ENCODE measurements around the gene CCSER1. TPM values are rescaled to one million over a fixed set of nuclear protein-coding genes. Genes with fewer than 3 reads are reported as not detected.

Gene CCSER1
- total and polyA plus RNA-seq, 2 experiments from 2014 or later: 2.9 to 3.4 TPM

GRCh38 chr4:91519155-91519554, 1392.0 kb downstream of the CCSER1 start:
- Histone ChIP-seq H3K36me3 (ENCODE audit: insufficient read depth) (no peaks in the 10 kb centered on the region), H3K4me3 (no peak overlapping the region), H3K79me2 (replicated peaks; ENCODE audit: insufficient read depth) (no peaks in the 10 kb centered on the region), H2AFZ (no peak overlapping the region), H3K9me2 (ENCODE audit: insufficient read depth) (peaks cover 4% of the 10 kb centered on the region), H3K27ac (ENCODE audit: low read depth) (no peak overlapping the region), H4K20me1 (replicated peaks; ENCODE audit: insufficient read depth) (no peaks in the 10 kb centered on the region), H3F3A (replicated peaks; ENCODE audit: low read depth) (no peaks in the 10 kb centered on the region), H3K4me1 (ENCODE audit: insufficient read depth) (no peaks in the 10 kb centered on the region), H3K27me3 (ENCODE audit: insufficient read depth) (no peaks in the 10 kb centered on the region), H3K4me2 (no peak overlapping the region)
- peaks cover 51% of the 10 kb centered on the region for H3K9me3 Mint-ChIP-seq
- H3K36me3 Mint-ChIP-seq (ENCODE audit: low read depth): peaks cover 36% of the 10 kb centered on the region
- no peak overlapping the region for H3K27ac Mint-ChIP-seq
- ATAC-seq (no peak), DNase-seq (ENCODE audit: low spot score) (no peak)
- TF ChIP-seq ZNF462 (CRISPR knock-in tag; IDR thresholded peaks at IDR 0.05): no peak
- TF ChIP-seq, protein P1, sequence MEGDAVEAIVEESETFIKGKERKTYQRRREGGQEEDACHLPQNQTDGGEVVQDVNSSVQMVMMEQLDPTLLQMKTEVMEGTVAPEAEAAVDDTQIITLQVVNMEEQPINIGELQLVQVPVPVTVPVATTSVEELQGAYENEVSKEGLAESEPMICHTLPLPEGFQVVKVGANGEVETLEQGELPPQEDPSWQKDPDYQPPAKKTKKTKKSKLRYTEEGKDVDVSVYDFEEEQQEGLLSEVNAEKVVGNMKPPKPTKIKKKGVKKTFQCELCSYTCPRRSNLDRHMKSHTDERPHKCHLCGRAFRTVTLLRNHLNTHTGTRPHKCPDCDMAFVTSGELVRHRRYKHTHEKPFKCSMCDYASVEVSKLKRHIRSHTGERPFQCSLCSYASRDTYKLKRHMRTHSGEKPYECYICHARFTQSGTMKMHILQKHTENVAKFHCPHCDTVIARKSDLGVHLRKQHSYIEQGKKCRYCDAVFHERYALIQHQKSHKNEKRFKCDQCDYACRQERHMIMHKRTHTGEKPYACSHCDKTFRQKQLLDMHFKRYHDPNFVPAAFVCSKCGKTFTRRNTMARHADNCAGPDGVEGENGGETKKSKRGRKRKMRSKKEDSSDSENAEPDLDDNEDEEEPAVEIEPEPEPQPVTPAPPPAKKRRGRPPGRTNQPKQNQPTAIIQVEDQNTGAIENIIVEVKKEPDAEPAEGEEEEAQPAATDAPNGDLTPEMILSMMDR (conservative IDR thresholded peaks at IDR 0.05; ENCODE audit: low read depth in 2 of 2): no peak
- no peak for TF ChIP-seq NANOG (IDR thresholded peaks at IDR 0.05; ENCODE audit: borderline replicate concordance)
- TF ChIP-seq STAT1 (IDR thresholded peaks at IDR 0.05; ENCODE audit: unreplicated experiment): no peak
- TF ChIP-seq CREB1 (CRISPR knock-in tag; IDR thresholded peaks at IDR 0.05; ENCODE audit: low read depth): no peak
- no peak for TF ChIP-seq EZH2phosphoT487 (IDR thresholded peaks at IDR 0.05; ENCODE audit: unreplicated experiment)
- TF ChIP-seq ZNF114 (CRISPR knock-in tag; IDR thresholded peaks at IDR 0.05): no peak
- no peak for TF ChIP-seq ZNF331 (CRISPR knock-in tag; IDR thresholded peaks at IDR 0.05; ENCODE audit: low read depth)
- no peak for TF ChIP-seq ETS1 (IDR thresholded peaks at IDR 0.05)
- TF ChIP-seq JUNB (IDR thresholded peaks at IDR 0.05; ENCODE audit: unreplicated experiment): no peak
- TF ChIP-seq EZH2 (IDR thresholded peaks at IDR 0.05; ENCODE audit: low read depth, unreplicated experiment): no peak
- TF ChIP-seq, protein P2, sequence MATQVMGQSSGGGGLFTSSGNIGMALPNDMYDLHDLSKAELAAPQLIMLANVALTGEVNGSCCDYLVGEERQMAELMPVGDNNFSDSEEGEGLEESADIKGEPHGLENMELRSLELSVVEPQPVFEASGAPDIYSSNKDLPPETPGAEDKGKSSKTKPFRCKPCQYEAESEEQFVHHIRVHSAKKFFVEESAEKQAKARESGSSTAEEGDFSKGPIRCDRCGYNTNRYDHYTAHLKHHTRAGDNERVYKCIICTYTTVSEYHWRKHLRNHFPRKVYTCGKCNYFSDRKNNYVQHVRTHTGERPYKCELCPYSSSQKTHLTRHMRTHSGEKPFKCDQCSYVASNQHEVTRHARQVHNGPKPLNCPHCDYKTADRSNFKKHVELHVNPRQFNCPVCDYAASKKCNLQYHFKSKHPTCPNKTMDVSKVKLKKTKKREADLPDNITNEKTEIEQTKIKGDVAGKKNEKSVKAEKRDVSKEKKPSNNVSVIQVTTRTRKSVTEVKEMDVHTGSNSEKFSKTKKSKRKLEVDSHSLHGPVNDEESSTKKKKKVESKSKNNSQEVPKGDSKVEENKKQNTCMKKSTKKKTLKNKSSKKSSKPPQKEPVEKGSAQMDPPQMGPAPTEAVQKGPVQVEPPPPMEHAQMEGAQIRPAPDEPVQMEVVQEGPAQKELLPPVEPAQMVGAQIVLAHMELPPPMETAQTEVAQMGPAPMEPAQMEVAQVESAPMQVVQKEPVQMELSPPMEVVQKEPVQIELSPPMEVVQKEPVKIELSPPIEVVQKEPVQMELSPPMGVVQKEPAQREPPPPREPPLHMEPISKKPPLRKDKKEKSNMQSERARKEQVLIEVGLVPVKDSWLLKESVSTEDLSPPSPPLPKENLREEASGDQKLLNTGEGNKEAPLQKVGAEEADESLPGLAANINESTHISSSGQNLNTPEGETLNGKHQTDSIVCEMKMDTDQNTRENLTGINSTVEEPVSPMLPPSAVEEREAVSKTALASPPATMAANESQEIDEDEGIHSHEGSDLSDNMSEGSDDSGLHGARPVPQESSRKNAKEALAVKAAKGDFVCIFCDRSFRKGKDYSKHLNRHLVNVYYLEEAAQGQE (IDR thresholded peaks at IDR 0.05; ENCODE audit: unreplicated experiment): no peak
- no peak for TF ChIP-seq POLR2AphosphoS5 (IDR thresholded peaks at IDR 0.05; ENCODE audit: low read depth)
- no peak overlapping the region for H3K4me3 Mint-ChIP-seq
- no peaks in the 10 kb centered on the region for H3K4me1 Mint-ChIP-seq
- no peaks in the 10 kb centered on the region for H3K27me3 Mint-ChIP-seq (ENCODE audit: insufficient read depth, low read depth, poor library complexity)
